Left ventricle myocardium inferior (tissue), 1 donor: ENCODE results near the gene HNRNPAB. TPM values are rescaled to one million over a fixed set of nuclear protein-coding genes. Genes with fewer than 3 reads are reported as not detected.
A peak's percentile ranks its signal among the peaks of the same experiment; 100 is the strongest.

Experiments used
- DNase-seq: peaks from one replicate; pipeline ENCODE4 v3.0.0-alpha.2; 2020
- H3K27ac ChIP-seq: fragments of 200-600 bp; replicated peaks from 2 replicates; pipeline ENCODE4 v1.8.0; 2021
- H3K27me3 ChIP-seq: fragments of 200-600 bp; 2 replicates; pipeline ENCODE4 v1.8.0; 2021; ENCODE audit warnings: low read depth
- H3K36me3 ChIP-seq: fragments of 200-600 bp; 2 replicates; pipeline ENCODE4 v1.8.0; 2021
- H3K4me1 ChIP-seq: fragments of 200-600 bp; 2 replicates; pipeline ENCODE4 v1.8.0; 2021
- H3K4me3 ChIP-seq: fragments of 200-600 bp; 2 replicates; pipeline ENCODE4 v1.8.0; 2021; ENCODE audit warnings: mild to moderate bottlenecking, moderate library complexity
- H3K9me3 ChIP-seq: fragments of 200-600 bp; replicated peaks from 2 replicates; pipeline ENCODE4 v1.8.0; 2021
- intact Hi-C: fragments of 100-400 bp; cut with micrococcal nuclease; formaldehyde crosslinking; loops from one replicate; pipeline ENCODE4 v1.11.0; 2022
- total RNA-seq: library from RNA; stranded (reverse); fragmentation: NEBNext Ultra II Directional; extraction: Animal tissue kit (Norgen Biotek cat#: 25700); gene quantifications from one replicate; pipeline ENCODE4 v1.2.1, GENCODE V29; 2021
- TF ChIP-seq, protein P1 (sequence below): fragments of 200-600 bp; IDR thresholded peaks from 2 replicates; pipeline ENCODE4 v1.8.0; 2021; ENCODE audit warnings: antibody characterized with exemption, mild to moderate bottlenecking, borderline replicate concordance
- donor health status: DM: no; HTN: yes; CAD: no; lungs with severe emphysema.

Gene HNRNPAB
- total RNA-seq, 1 donor from 2014 or later = 85.2 TPM

DNA sequence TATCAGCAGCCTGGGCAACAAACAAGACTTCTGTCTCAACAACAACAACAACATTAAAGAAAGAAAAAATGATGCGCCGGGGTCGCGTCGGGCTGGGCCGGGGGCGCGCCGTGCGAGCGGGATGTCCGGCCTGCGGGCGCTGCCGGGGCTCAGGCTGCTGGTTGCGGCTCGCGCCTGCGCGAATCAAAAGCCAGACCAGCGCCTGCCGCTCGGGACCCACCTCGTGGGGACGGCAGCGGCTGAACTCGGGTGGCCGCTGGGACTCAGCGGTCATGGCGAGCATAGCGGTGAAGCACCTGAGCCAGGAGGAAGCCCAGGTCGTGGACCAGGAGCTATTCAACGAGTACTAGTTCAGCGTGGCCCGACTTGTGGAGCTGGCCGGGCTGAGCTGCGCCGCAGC, 38.8 kb upstream of the HNRNPAB start:
- DNase-seq = no peak
- intact Hi-C loops = loop anchor here (2.0 kb wide), 1 partner anchor 89 kb away; no protein-coding TSS in a partner anchor
- Histone ChIP-seq H3K27ac (no peak overlapping the region), H3K9me3 (no peaks in the 10 kb centered on the region), H3K36me3 (no peaks in the 10 kb centered on the region), H3K4me1 (peaks cover 8% of the 10 kb centered on the region), H3K4me3 (peak overlapping the region; percentile 29), H3K27me3 (peaks cover 62% of the 10 kb centered on the region)
- TF ChIP-seq, protein P1, sequence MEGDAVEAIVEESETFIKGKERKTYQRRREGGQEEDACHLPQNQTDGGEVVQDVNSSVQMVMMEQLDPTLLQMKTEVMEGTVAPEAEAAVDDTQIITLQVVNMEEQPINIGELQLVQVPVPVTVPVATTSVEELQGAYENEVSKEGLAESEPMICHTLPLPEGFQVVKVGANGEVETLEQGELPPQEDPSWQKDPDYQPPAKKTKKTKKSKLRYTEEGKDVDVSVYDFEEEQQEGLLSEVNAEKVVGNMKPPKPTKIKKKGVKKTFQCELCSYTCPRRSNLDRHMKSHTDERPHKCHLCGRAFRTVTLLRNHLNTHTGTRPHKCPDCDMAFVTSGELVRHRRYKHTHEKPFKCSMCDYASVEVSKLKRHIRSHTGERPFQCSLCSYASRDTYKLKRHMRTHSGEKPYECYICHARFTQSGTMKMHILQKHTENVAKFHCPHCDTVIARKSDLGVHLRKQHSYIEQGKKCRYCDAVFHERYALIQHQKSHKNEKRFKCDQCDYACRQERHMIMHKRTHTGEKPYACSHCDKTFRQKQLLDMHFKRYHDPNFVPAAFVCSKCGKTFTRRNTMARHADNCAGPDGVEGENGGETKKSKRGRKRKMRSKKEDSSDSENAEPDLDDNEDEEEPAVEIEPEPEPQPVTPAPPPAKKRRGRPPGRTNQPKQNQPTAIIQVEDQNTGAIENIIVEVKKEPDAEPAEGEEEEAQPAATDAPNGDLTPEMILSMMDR = no peak

DNA sequence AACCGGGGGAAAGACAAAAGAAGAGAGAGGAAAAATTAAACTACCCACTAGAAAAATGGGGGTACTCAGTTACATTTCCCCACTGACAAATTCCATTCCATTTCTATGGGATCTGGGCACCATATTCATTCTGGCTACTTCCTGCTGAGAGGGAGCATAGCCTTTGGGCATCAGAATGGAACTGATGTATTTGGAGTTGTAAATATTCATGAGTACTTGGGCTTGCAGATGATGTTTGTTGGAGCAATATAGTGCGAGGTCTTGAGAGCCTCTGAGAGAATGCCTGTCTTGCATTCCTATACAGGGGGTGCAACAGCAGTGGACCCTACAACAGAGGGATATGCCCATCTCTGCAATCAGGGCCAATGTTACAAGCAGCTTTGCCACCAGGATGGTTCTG, 33.9 kb upstream of the HNRNPAB start:
- DNase-seq = no peak

DNA sequence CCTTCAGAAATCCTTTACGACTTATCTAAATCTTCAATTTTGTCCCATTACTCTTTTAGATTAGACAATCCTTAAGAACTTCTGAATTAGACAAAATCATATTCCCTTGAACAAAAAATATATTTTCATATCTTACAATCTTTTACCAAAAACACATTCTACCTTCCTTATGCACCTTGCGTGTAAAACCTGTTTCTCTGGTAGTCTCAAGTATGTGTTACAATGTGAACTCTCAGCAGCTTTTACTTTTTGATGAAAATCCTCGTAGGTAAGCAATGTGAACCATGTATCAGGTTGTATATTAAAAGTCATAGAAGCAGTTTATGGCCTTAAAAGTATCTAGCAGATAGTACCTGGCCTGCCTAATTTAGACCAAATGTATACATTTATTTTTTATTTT, 29.9 kb upstream of the HNRNPAB start:
- Histone ChIP-seq H3K36me3 (no peaks in the 10 kb centered on the region), H3K4me3 (no peak overlapping the region), H3K4me1 (no peaks in the 10 kb centered on the region), H3K27ac (no peak overlapping the region), H3K9me3 (no peaks in the 10 kb centered on the region), H3K27me3 (peaks cover 3% of the 10 kb centered on the region)
- intact Hi-C loops = no loop called here
- TF ChIP-seq, protein P1 = no peak
- no peak for DNase-seq

More for the DNA sequence above, 33.9 kb upstream of the HNRNPAB start:
- Histone ChIP-seq H3K27me3 (peaks cover 26% of the 10 kb centered on the region), H3K27ac (no peak overlapping the region), H3K9me3 (no peaks in the 10 kb centered on the region), H3K4me3 (no peak overlapping the region), H3K36me3 (no peaks in the 10 kb centered on the region), H3K4me1 (no peaks in the 10 kb centered on the region)
- TF ChIP-seq, protein P1 = no peak
- intact Hi-C loops = no loop called here

DNA sequence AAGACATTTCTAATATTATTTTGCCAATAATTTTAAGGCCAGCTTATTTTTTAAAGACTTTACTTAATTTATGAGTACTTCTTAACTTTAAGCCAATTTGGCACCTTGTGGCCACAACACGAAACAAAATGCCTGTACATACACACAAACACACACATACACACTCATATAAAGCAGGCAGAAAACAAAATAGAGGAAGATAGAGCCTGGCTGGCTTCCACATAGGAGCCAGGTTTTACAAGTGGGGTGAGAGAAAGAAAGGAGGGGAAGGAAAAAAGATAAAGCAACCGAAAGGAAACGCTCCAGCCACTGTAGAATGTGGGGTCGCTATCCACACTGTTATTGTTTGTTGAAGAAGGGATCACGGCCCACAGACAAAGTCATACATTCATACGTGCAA, 27.5 kb upstream of the HNRNPAB start:
- Histone ChIP-seq H3K4me1 (no peaks in the 10 kb centered on the region), H3K27ac (no peak overlapping the region), H3K9me3 (no peaks in the 10 kb centered on the region), H3K36me3 (no peaks in the 10 kb centered on the region), H3K4me3 (no peak overlapping the region), H3K27me3 (peaks cover 23% of the 10 kb centered on the region)
- no peak for DNase-seq
- intact Hi-C loops = no loop called here
- TF ChIP-seq, protein P1 = no peak

DNA sequence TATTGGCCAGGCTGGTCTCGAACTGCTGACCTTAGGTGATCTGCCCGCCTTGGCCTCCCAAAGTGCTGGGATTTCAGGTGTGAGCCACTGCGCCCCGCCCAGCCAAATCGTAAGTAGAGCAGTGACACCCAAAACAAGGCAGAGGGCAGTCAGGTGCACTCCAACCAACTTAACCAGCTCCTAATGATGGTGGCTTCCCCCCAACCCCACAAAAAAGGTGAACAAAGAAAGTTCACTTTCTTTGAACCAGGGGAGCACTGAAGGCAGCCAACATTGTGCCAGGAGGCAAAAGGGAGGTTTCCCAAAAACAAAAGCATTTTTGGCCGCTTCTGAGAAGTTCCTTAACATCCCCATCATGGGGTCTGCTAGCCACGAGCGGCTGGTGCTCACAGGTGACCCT, 26.8 kb upstream of the HNRNPAB start:
- H3K36me3 ChIP-seq = no peaks in the 10 kb centered on the region
- TF ChIP-seq, protein P1 = no peak
- H3K4me1 ChIP-seq = no peaks in the 10 kb centered on the region
- intact Hi-C loops = no loop called here
- no peak overlapping the region for H3K4me3 ChIP-seq
- peaks cover 31% of the 10 kb centered on the region for H3K27me3 ChIP-seq
- no peaks in the 10 kb centered on the region for H3K9me3 ChIP-seq
- DNase-seq = no peak
- no peak overlapping the region for H3K27ac ChIP-seq
